ENCODE measurements around the gene SERPINB2.

Gene SERPINB2

GRCh38 chr18:63869374-63869773, 18.1 kb upstream of the SERPINB2 start:
- H3K36me3 ChIP-seq (ENCODE audit: control insufficient read depth, insufficient read depth, low read length) = no peaks in the 10 kb centered on the region
- no peaks in the 10 kb centered on the region for H3K27me3 ChIP-seq (ENCODE audit: control insufficient read depth, insufficient read depth, low read length)
- no peaks in the 10 kb centered on the region for H3K9me3 ChIP-seq (ENCODE audit: control insufficient read depth, insufficient read depth, low read depth, low read length)
- no peak overlapping the region for H3K27ac ChIP-seq (ENCODE audit: low read depth, low read length)
- H3K4me1 ChIP-seq (ENCODE audit: control insufficient read depth, insufficient read depth, low read length) = no peaks in the 10 kb centered on the region
- H3K9ac ChIP-seq (ENCODE audit: low read length) = no peak overlapping the region
- no peak overlapping the region for H3K4me3 ChIP-seq (ENCODE audit: low read depth, low read length)

- Histone ChIP-seq H3K36me3 (ENCODE audit: control insufficient read depth, insufficient read depth, low read length) (no peaks in the 10 kb centered on the region), H3K9ac (ENCODE audit: low read length) (no peak overlapping the region), H3K27me3 (ENCODE audit: control insufficient read depth, insufficient read depth, low read length) (no peaks in the 10 kb centered on the region), H3K4me3 (ENCODE audit: low read depth, low read length) (no peak overlapping the region), H3K9me3 (ENCODE audit: control insufficient read depth, insufficient read depth, low read depth, low read length) (no peaks in the 10 kb centered on the region), H3K4me1 (ENCODE audit: control insufficient read depth, insufficient read depth, low read length) (no peaks in the 10 kb centered on the region), H3K27ac (ENCODE audit: low read depth, low read length) (no peak overlapping the region)
Measured at GRCh38 chr18:63869851-63870250, 17.7 kb upstream of the SERPINB2 start.

GRCh38 chr18:63871836-63872235, 15.7 kb upstream of the SERPINB2 start:
- Histone ChIP-seq H3K27ac (ENCODE audit: low read depth, low read length) (no peak overlapping the region), H3K36me3 (ENCODE audit: control insufficient read depth, insufficient read depth, low read length) (no peaks in the 10 kb centered on the region), H3K9ac (ENCODE audit: low read length) (no peak overlapping the region), H3K27me3 (ENCODE audit: control insufficient read depth, insufficient read depth, low read length) (no peaks in the 10 kb centered on the region), H3K9me3 (ENCODE audit: control insufficient read depth, insufficient read depth, low read depth, low read length) (no peaks in the 10 kb centered on the region), H3K4me1 (ENCODE audit: control insufficient read depth, insufficient read depth, low read length) (no peaks in the 10 kb centered on the region), H3K4me3 (ENCODE audit: low read depth, low read length) (no peak overlapping the region)

- Histone ChIP-seq H3K4me1 (ENCODE audit: control insufficient read depth, insufficient read depth, low read length) (no peaks in the 10 kb centered on the region), H3K4me3 (ENCODE audit: low read depth, low read length) (no peak overlapping the region), H3K9ac (ENCODE audit: low read length) (no peak overlapping the region), H3K36me3 (ENCODE audit: control insufficient read depth, insufficient read depth, low read length) (no peaks in the 10 kb centered on the region), H3K9me3 (ENCODE audit: control insufficient read depth, insufficient read depth, low read depth, low read length) (no peaks in the 10 kb centered on the region), H3K27me3 (ENCODE audit: control insufficient read depth, insufficient read depth, low read length) (no peaks in the 10 kb centered on the region), H3K27ac (ENCODE audit: low read depth, low read length) (no peak overlapping the region)
Measured at GRCh38 chr18:63872586-63872985, 14.9 kb upstream of the SERPINB2 start.

GRCh38 chr18:63878343-63878742, 9.2 kb upstream of the SERPINB2 start:
- Histone ChIP-seq H3K9ac (ENCODE audit: low read length) (no peak overlapping the region), H3K36me3 (ENCODE audit: control insufficient read depth, insufficient read depth, low read length) (no peaks in the 10 kb centered on the region), H3K4me1 (ENCODE audit: control insufficient read depth, insufficient read depth, low read length) (no peaks in the 10 kb centered on the region), H3K27me3 (ENCODE audit: control insufficient read depth, insufficient read depth, low read length) (no peaks in the 10 kb centered on the region), H3K4me3 (ENCODE audit: low read depth, low read length) (no peak overlapping the region), H3K27ac (ENCODE audit: low read depth, low read length) (no peak overlapping the region), H3K9me3 (ENCODE audit: control insufficient read depth, insufficient read depth, low read depth, low read length) (no peaks in the 10 kb centered on the region)

- no peaks in the 10 kb centered on the region for H3K27me3 ChIP-seq (ENCODE audit: control insufficient read depth, insufficient read depth, low read length)
- no peaks in the 10 kb centered on the region for H3K36me3 ChIP-seq (ENCODE audit: control insufficient read depth, insufficient read depth, low read length)
Measured at GRCh38 chr18:63878925-63879324, 8.6 kb upstream of the SERPINB2 start.

GRCh38 chr18:63879709-63880108, 7.8 kb upstream of the SERPINB2 start:
- Histone ChIP-seq H3K9ac (ENCODE audit: low read length) (no peak overlapping the region), H3K4me1 (ENCODE audit: control insufficient read depth, insufficient read depth, low read length) (no peaks in the 10 kb centered on the region), H3K27me3 (ENCODE audit: control insufficient read depth, insufficient read depth, low read length) (no peaks in the 10 kb centered on the region), H3K27ac (ENCODE audit: low read depth, low read length) (no peak overlapping the region), H3K36me3 (ENCODE audit: control insufficient read depth, insufficient read depth, low read length) (no peaks in the 10 kb centered on the region), H3K9me3 (ENCODE audit: control insufficient read depth, insufficient read depth, low read depth, low read length) (no peaks in the 10 kb centered on the region), H3K4me3 (ENCODE audit: low read depth, low read length) (no peak overlapping the region)

More at GRCh38 chr18:63878925-63879324, 8.6 kb upstream of the SERPINB2 start:
- Histone ChIP-seq H3K9me3 (ENCODE audit: control insufficient read depth, insufficient read depth, low read depth, low read length) (no peaks in the 10 kb centered on the region), H3K4me3 (ENCODE audit: low read depth, low read length) (no peak overlapping the region), H3K27ac (ENCODE audit: low read depth, low read length) (no peak overlapping the region), H3K9ac (ENCODE audit: low read length) (no peak overlapping the region), H3K4me1 (ENCODE audit: control insufficient read depth, insufficient read depth, low read length) (no peaks in the 10 kb centered on the region)

- no peaks in the 10 kb centered on the region for H3K9me3 ChIP-seq (ENCODE audit: control insufficient read depth, insufficient read depth, low read depth, low read length)
- no peaks in the 10 kb centered on the region for H3K27me3 ChIP-seq (ENCODE audit: control insufficient read depth, insufficient read depth, low read length)
- no peak overlapping the region for H3K27ac ChIP-seq (ENCODE audit: low read depth, low read length)
- H3K4me1 ChIP-seq (ENCODE audit: control insufficient read depth, insufficient read depth, low read length) = no peaks in the 10 kb centered on the region
- H3K4me3 ChIP-seq (ENCODE audit: low read depth, low read length) = no peak overlapping the region
- no peak overlapping the region for H3K9ac ChIP-seq (ENCODE audit: low read length)
- H3K36me3 ChIP-seq (ENCODE audit: control insufficient read depth, insufficient read depth, low read length) = no peaks in the 10 kb centered on the region
Measured at GRCh38 chr18:63881851-63882250, 5.7 kb upstream of the SERPINB2 start.

GRCh38 chr18:63882333-63883141, 5.0 kb upstream of the SERPINB2 start:
- Histone ChIP-seq H3K27me3 (ENCODE audit: control insufficient read depth, insufficient read depth, low read length) (no peaks in the 10 kb centered on the region), H3K27ac (ENCODE audit: low read depth, low read length) (no peak overlapping the region), H3K9me3 (ENCODE audit: control insufficient read depth, insufficient read depth, low read depth, low read length) (no peaks in the 10 kb centered on the region), H3K4me3 (ENCODE audit: low read depth, low read length) (no peak overlapping the region), H3K4me1 (ENCODE audit: control insufficient read depth, insufficient read depth, low read length) (no peaks in the 10 kb centered on the region), H3K9ac (ENCODE audit: low read length) (no peak overlapping the region), H3K36me3 (ENCODE audit: control insufficient read depth, insufficient read depth, low read length) (no peaks in the 10 kb centered on the region)

- Histone ChIP-seq H3K27ac (ENCODE audit: low read depth, low read length) (no peak overlapping the region), H3K9me3 (ENCODE audit: control insufficient read depth, insufficient read depth, low read depth, low read length) (no peaks in the 10 kb centered on the region), H3K4me3 (ENCODE audit: low read depth, low read length) (no peak overlapping the region), H3K4me1 (ENCODE audit: control insufficient read depth, insufficient read depth, low read length) (no peaks in the 10 kb centered on the region), H3K36me3 (ENCODE audit: control insufficient read depth, insufficient read depth, low read length) (no peaks in the 10 kb centered on the region), H3K27me3 (ENCODE audit: control insufficient read depth, insufficient read depth, low read length) (no peaks in the 10 kb centered on the region), H3K9ac (ENCODE audit: low read length) (no peak overlapping the region)
Measured at GRCh38 chr18:63883617-63884016, 3.9 kb upstream of the SERPINB2 start.

- H3K36me3 ChIP-seq (ENCODE audit: control insufficient read depth, insufficient read depth, low read length) = no peaks in the 10 kb centered on the region
- no peaks in the 10 kb centered on the region for H3K9me3 ChIP-seq (ENCODE audit: control insufficient read depth, insufficient read depth, low read depth, low read length)
- no peaks in the 10 kb centered on the region for H3K27me3 ChIP-seq (ENCODE audit: control insufficient read depth, insufficient read depth, low read length)
- no peak overlapping the region for H3K4me3 ChIP-seq (ENCODE audit: low read depth, low read length)
- H3K27ac ChIP-seq (ENCODE audit: low read depth, low read length) = no peak overlapping the region
- no peaks in the 10 kb centered on the region for H3K4me1 ChIP-seq (ENCODE audit: control insufficient read depth, insufficient read depth, low read length)
- H3K9ac ChIP-seq (ENCODE audit: low read length) = no peak overlapping the region
Measured at GRCh38 chr18:63888470-63889190, 1.1 kb downstream of the SERPINB2 start.

Measured in HUES6 (cell line).